Progenitor cell of endocrine pancreas (in vitro differentiated cells): ENCODE results near the gene SLC45A1. TPM values are rescaled to one million over a fixed set of nuclear protein-coding genes. Genes with fewer than 3 reads are reported as not detected.

ENCODE experiments used
- DNase-seq: peaks from one replicate; pipeline ENCODE4 v3.0.0; 2021; ENCODE audit warnings: low spot score; ENCODE audit not compliant: unreplicated experiment
- H3K27ac Mint-ChIP-seq: 2 replicates; pipeline ENCODE4 v1.8.0; 2021; ENCODE audit warnings: mild to moderate bottlenecking, moderate library complexity, mixed read lengths
- H3K27me3 Mint-ChIP-seq: 2 replicates; pipeline ENCODE4 v1.8.0; 2021; ENCODE audit warnings: mixed read lengths
- H3K36me3 Mint-ChIP-seq: 2 replicates; pipeline ENCODE4 v1.8.0; 2022; ENCODE audit warnings: mixed read lengths; ENCODE audit not compliant: insufficient read depth
- H3K4me1 Mint-ChIP-seq: 2 replicates; pipeline ENCODE4 v1.8.0; 2021; ENCODE audit warnings: low read depth, mixed read lengths
- H3K4me3 Mint-ChIP-seq: 2 replicates; pipeline ENCODE4 v1.8.0; 2021; ENCODE audit warnings: low read depth, mild to moderate bottlenecking, moderate library complexity, mixed read lengths
- H3K9me3 Mint-ChIP-seq: 2 replicates; pipeline ENCODE4 v1.8.0; 2021; ENCODE audit warnings: low read depth, mixed read lengths
- CTCF ChIP-seq: fragments of 200-600 bp; sonication (generic); IDR thresholded peaks from one replicate; pipeline ENCODE4 v1.5.0; 2021; ENCODE audit warnings: antibody characterized with exemption, mild to moderate bottlenecking; ENCODE audit not compliant: unreplicated experiment
- total RNA-seq: library from RNA; stranded (reverse); gene quantifications from 2 replicates; pipeline ENCODE4 v1.2.1, GENCODE V29; 2021

SLC45A1 gene
- total RNA-seq, 1 donor from 2014 or later = 0.86 TPM

GRCh38 chr1:8281843-8282509, 35.9 kb upstream of the SLC45A1 start:
- DNase-seq = no peak
- Mint-ChIP-seq H3K4me3 (peak overlapping the region; percentile 1), H3K27me3 (no peaks in the 10 kb centered on the region), H3K4me1 (peaks cover 8% of the 10 kb centered on the region), H3K27ac (no peak overlapping the region), H3K9me3 (peaks cover 3% of the 10 kb centered on the region), H3K36me3 (no peaks in the 10 kb centered on the region)
- no peak for TF ChIP-seq CTCF

GRCh38 chr1:8283058-8283884, 34.6 kb upstream of the SLC45A1 start:
- TF ChIP-seq CTCF = no peak
- Mint-ChIP-seq H3K4me1 (peaks cover 8% of the 10 kb centered on the region), H3K9me3 (peaks cover 3% of the 10 kb centered on the region), H3K27me3 (no peaks in the 10 kb centered on the region), H3K27ac (no peak overlapping the region), H3K36me3 (no peaks in the 10 kb centered on the region), H3K4me3 (no peak overlapping the region)
- DNase-seq = no peak

- Mint-ChIP-seq H3K4me3 (no peak overlapping the region), H3K4me1 (peaks cover 8% of the 10 kb centered on the region), H3K36me3 (no peaks in the 10 kb centered on the region), H3K27me3 (no peaks in the 10 kb centered on the region), H3K9me3 (peaks cover 3% of the 10 kb centered on the region), H3K27ac (no peak overlapping the region)
- DNase-seq = no peak
- TF ChIP-seq CTCF = no peak
Observed at GRCh38 chr1:8284127-8284526, 33.8 kb upstream of the SLC45A1 start.

- no peak for TF ChIP-seq CTCF
- DNase-seq = no peak
- no peaks in the 10 kb centered on the region for H3K27me3 Mint-ChIP-seq
- no peak overlapping the region for H3K4me3 Mint-ChIP-seq
- peaks cover 8% of the 10 kb centered on the region for H3K4me1 Mint-ChIP-seq
- peaks cover 3% of the 10 kb centered on the region for H3K9me3 Mint-ChIP-seq
- no peak overlapping the region for H3K27ac Mint-ChIP-seq
- H3K36me3 Mint-ChIP-seq = no peaks in the 10 kb centered on the region
Observed at GRCh38 chr1:8285103-8285502, 32.8 kb upstream of the SLC45A1 start.

GRCh38 chr1:8285965-8286364, 31.9 kb upstream of the SLC45A1 start:
- DNase-seq = no peak
- peaks cover 2% of the 10 kb centered on the region for H3K9me3 Mint-ChIP-seq

More at GRCh38 chr1:8285965-8286364, 31.9 kb upstream of the SLC45A1 start:
- H3K27ac Mint-ChIP-seq = no peak overlapping the region
- H3K27me3 Mint-ChIP-seq = no peaks in the 10 kb centered on the region
- no peak overlapping the region for H3K4me3 Mint-ChIP-seq
- TF ChIP-seq CTCF = no peak
- peaks cover 8% of the 10 kb centered on the region for H3K4me1 Mint-ChIP-seq
- H3K36me3 Mint-ChIP-seq = no peaks in the 10 kb centered on the region
